ENCODE results near the gene FCHO1.

FCHO1 gene

GRCh38 chr19:17751103-17751911 is at the start of gene FCHO1:
TSS of gene FCHO1 (plus strand) at chr19:17751477. CDS start at chr19:17755165, 3,688 bp downstream.
- DNase-seq = peak in 37 of 51 donors; percentile 1 to 60 (median 30)

DNA sequence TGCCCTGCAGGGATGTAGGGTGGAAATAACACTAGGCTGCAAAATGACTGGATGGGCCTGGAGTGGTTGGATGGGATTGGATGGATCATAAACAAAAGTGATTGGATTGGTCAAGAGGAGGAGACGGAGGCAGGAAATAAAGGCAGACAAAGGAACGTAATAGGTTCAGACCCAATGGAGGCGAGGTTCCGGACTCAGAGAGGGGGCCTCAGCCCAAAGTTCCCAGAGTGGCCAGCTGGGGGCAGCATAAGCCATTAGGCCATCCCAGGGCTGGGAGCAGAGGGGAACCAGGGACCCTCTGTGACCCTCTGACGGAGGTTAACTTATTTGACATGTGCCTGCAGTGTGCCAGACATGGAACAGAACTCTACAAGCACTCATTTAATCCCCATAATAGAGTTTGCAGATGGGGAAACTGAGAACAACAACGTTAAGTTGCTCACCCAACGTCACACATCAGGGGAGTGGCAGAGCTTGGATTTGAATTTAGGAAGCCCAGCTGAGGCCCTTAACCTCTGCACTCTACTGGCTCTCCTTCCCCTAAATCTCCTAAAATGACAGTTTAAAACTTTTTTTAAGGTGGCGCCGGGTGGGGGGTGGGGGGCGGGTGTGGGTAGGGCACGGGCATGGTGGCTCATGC is 47.3 kb upstream of the FCHO1 start:
- DNase-seq = peak in 37 of 51 donors; percentile 3 to 69 (median 24)

- peak in 37 of 51 donors; percentile 4 to 74 (median 37) for DNase-seq
Measured at GRCh38 chr19:17706750-17707181, 44.5 kb upstream of the FCHO1 start.

DNA sequence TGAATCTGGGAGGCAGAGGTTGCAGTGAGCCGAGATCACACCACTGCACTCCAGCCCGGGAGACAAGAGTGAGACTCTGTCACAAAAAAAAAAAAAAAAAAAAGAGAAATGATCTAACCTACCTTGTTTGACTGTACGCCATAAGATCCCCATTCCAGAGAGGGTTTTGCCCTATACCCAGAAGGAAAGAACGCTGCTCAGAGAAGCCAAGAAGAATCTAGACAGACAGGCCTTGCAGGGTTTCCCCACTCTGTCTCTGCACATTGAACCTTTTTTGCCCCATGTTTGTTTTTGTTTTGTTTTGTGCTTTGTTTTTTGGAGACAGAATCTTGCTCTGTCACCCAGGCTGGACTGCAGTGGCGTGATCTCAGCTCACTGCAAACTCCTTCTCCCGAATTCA is 39.4 kb upstream of the FCHO1 start:
- no peak for DNase-seq

- no peak for DNase-seq
Measured at GRCh38 chr19:17716309-17716929, 34.9 kb upstream of the FCHO1 start.

DNA sequence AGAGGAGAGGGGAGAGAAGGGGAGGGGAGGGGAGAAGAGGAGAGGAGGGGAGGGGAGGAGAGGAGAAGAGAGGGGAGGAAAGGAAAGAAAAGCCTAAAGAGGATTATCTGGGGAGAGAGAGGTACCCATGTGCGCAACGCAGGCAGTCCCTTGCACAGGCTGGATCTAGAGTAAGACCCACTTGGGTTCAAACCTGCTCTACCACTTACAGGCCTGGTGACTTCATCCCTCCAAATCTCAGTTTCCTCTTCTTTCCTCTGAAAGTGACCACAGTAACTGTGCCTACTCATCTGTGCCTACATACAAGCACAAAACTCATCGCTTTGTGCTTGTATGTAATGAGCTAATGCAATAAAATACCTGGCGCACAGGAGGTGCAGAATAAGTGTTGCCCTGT is 32.7 kb upstream of the FCHO1 start:
- no peak for DNase-seq

GRCh38 chr19:17718947-17719711 is 32.1 kb upstream of the FCHO1 start, which contains the start of gene MAP1S:
TSS of gene MAP1S (plus strand) at chr19:17719480. CDS start at chr19:17719503, 23 bp downstream.
- peak in 42 of 51 donors; percentile 4 to 71 (median 28) for DNase-seq

DNA sequence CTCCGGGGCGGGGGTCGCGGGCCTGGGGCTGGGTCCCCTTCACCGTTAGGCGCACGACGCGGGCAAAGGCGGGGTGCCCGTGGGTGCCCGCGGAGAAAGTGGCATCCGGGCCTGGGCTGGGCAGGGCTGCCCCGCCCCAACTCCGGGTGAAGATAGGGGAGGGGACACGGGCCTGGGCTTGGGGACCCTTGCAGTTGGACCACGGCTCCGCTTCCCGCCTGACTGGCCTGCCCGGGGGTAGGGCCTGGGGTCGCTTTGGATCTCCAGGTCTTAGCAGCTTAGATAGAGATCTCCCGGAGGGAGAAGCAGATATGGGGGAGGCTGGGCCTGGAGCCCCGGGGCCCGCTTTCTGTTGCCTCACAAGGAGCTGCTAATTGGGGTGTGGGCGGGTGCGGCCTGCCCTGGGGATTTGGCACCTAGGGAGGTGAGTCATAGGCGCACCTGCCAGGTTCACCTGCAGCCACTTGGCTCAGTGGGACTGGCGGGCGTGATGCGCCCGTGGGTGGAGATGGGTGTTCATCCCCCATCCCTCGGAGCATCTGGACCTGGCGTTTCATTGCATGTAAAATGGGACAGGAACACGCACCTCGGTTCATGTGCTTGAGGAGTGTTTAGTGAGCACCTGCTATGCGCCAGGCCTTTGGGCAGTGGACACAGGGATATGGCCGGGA is 31.4 kb upstream of the FCHO1 start:
- DNase-seq = peak in 2 of 51 donors; percentile 11 to 53

DNA sequence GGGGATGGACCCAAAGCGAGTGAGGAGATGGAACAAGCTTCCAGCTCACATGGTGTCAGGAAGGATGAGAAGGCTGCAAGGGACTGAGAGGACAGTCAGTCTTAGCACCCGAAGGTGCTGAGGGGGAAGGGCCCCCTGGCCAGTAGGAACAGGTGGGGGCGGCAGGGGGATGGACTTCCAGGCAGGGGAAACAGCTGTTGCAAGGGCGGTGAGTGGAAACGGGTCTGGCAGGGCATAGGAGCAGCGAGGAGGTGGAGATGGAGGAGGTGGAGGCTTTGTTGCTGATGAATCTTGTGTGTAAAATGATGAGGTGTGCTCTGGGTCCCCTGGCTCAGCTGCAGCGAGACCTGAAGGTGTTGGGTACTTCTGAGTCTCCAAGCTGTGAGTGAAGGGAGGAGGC is 30.8 kb upstream of the FCHO1 start:
- DNase-seq = peak in 2 of 51 donors; percentile 17 to 53

DNA sequence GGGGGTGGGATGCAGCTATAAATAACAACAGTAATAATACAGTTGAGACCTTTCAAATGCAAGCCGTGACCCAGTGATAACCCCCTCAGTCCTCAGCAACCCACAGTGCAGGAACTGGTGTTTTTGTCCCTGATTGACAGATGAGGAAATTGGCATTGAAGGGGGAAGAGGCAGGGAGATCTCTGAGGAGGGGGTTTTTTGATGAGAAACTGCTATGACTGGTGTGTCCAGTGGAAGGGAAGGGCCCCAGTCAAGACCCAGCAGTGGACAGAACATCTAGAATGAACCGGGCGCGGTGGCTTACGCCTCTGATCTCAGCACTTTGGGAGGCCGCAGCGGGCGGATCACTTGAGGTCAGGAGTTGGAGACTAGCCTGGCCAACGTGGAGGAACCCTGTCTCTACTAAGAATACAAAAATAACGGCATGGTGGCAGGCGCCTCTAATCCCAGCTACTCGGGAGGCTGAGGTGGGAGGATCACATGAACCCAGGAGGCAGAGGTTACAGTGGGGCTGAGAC is 30.1 kb upstream of the FCHO1 start:
- no peak for DNase-seq

DNA sequence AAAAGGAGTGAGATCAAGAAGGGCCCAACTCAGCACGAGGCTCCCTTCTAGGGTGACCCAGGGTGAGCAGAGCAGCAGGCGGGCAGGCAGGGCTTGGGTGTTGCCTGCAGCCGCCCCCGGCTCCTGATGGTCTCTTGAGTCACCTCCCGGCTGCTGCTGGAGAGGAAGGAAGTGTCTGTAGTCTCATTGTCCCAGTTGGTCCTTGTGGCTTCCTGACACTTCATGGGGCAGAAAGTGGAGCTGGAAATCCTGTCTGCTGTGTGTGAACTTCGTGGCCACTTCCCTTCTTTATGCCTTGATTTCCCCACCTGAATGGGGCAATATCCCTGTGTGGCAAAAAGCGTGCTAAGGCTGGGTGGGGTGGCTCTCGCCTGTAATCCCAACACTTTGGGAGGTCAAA is 29.5 kb upstream of the FCHO1 start:
- DNase-seq = peak in 3 of 51 donors; percentile 11 to 21 (median 13)

- DNase-seq = no peak
Measured at GRCh38 chr19:17722655-17723240, 28.5 kb upstream of the FCHO1 start.

- DNase-seq = no peak
Measured at GRCh38 chr19:17724655-17725054, 26.6 kb upstream of the FCHO1 start.

DNA sequence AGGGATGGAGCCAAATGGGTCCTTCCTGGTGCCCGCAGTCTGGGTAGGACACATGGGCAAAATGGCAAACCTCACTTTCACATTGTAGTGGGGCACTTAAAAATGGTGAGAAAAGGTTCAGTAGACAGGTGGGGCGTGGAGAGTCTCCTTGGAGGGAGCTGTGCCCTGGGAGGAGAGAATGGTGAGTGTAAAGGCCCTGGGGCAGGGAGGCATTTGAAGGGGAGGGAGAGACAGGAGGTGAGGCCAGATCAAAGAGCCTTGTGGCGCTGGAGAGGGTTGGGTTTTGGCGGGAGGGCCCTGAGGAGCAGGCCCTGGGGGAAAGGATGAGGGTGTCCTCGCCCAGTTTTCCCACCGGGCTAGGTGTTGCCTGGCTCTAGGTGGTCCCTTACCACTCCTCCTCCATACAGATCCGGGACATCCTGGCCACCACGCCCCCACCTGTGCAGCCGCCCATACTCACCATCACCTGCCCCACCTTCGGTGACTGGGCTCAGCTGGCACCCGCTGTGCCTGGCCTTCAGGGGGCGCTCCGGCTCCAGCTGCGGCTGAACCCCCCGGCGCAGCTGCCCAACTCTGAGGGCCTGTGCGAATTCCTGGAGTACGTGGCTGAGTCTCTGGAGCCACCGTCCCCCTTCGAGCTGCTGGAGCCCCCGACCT is 25.7 kb upstream of the FCHO1 start:
- DNase-seq = no peak

DNA sequence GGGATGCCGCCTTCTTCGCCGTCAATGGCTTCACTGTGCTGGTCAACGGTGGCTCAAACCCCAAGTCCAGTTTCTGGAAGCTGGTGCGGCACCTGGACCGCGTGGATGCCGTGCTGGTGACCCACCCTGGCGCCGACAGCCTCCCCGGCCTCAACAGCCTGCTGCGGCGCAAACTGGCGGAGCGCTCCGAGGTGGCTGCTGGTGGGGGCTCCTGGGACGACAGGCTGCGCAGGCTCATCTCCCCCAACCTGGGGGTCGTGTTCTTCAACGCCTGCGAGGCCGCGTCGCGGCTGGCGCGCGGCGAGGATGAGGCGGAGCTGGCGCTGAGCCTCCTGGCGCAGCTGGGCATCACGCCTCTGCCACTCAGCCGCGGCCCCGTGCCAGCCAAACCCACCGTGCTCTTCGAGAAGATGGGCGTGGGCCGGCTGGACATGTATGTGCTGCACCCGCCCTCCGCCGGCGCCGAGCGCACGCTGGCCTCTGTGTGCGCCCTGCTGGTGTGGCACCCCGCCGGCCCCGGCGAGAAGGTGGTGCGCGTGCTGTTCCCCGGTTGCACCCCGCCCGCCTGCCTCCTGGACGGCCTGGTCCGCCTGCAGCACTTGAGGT is 25.0 kb upstream of the FCHO1 start:
- DNase-seq = no peak

DNA sequence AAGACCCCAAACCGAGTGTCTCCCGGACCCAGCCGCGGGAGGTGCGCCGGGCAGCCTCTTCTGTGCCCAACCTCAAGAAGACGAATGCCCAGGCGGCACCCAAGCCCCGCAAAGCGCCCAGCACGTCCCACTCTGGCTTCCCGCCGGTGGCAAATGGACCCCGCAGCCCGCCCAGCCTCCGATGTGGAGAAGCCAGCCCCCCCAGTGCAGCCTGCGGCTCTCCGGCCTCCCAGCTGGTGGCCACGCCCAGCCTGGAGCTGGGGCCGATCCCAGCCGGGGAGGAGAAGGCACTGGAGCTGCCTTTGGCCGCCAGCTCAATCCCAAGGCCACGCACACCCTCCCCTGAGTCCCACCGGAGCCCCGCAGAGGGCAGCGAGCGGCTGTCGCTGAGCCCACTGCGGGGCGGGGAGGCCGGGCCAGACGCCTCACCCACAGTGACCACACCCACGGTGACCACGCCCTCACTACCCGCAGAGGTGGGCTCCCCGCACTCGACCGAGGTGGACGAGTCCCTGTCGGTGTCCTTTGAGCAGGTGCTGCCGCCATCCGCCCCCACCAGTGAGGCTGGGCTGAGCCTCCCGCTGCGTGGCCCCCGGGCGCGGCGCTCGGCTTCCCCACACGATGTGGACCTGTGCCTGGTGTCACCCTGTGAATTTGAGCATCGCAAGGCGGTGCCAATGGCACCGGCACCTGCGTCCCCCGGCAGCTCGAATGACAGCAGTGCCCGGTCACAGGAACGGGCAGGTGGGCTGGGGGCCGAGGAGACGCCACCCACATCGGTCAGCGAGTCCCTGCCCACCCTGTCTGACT is 24.1 kb upstream of the FCHO1 start:
- DNase-seq = no peak

DNA sequence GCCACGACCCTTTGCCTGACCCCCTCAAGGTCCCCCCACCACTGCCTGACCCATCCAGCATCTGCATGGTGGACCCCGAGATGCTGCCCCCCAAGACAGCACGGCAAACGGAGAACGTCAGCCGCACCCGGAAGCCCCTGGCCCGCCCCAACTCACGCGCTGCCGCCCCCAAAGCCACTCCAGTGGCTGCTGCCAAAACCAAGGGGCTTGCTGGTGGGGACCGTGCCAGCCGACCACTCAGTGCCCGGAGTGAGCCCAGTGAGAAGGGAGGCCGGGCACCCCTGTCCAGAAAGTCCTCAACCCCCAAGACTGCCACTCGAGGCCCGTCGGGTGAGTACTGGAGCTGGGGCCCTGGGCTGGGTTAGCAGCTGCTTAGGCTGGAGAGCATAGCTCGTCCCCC is 23.4 kb upstream of the FCHO1 start:
- DNase-seq = no peak

DNA sequence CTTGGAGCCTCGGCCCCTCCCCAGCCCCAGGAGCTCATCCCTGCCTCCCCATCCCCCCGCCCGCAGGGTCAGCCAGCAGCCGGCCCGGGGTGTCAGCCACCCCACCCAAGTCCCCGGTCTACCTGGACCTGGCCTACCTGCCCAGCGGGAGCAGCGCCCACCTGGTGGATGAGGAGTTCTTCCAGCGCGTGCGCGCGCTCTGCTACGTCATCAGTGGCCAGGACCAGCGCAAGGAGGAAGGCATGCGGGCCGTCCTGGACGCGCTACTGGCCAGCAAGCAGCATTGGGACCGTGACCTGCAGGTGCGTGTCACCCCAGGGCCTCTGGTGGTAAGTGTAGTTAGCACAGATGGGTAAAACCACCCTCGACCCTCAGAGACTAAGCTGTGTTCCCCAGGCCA is 18.1 kb upstream of the FCHO1 start:
- DNase-seq = no peak

Measured in hypothalamus (tissue), 51 donors.